ENCODE results near the gene CHRND.

Gene CHRND

DNA sequence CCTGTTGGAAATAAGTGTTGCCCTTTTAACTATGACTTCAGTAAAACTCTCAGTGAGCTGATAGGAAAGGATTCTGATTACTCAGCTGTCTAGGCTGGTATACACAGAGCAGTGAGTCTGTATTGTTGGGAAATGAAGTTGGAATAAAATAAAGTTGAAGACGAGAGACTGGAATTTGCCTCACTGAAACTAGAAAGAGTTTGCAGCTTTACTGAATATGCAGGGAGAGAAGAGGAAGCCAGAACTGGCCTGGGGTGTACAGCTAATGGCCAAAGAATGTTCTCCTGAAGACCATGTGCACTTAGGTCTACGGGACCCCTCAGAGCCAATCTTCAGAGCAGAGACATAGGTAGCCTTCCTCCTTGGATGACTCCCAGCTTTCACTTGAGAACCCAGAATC, 51.0 kb downstream of the CHRND start:
- Histone ChIP-seq H3K27me3 (ENCODE audit: control insufficient read depth, insufficient read depth, low read length) (no peaks in the 10 kb centered on the region), H3K9me3 (ENCODE audit: control insufficient read depth, low read length) (no peaks in the 10 kb centered on the region), H3K79me2 (no peaks in the 10 kb centered on the region), H2AFZ (no peak overlapping the region), H3K36me3 (ENCODE audit: control insufficient read depth, insufficient read depth, low read length) (no peaks in the 10 kb centered on the region), H3K9ac (no peak overlapping the region), H3K27ac (no peak overlapping the region), H3K4me3 (ENCODE audit: low read depth, low read length) (no peak overlapping the region), H3K4me1 (peaks cover 2% of the 10 kb centered on the region), H3K4me2 (ENCODE audit: low read length) (no peak overlapping the region)
- TF ChIP-seq, protein P1, sequence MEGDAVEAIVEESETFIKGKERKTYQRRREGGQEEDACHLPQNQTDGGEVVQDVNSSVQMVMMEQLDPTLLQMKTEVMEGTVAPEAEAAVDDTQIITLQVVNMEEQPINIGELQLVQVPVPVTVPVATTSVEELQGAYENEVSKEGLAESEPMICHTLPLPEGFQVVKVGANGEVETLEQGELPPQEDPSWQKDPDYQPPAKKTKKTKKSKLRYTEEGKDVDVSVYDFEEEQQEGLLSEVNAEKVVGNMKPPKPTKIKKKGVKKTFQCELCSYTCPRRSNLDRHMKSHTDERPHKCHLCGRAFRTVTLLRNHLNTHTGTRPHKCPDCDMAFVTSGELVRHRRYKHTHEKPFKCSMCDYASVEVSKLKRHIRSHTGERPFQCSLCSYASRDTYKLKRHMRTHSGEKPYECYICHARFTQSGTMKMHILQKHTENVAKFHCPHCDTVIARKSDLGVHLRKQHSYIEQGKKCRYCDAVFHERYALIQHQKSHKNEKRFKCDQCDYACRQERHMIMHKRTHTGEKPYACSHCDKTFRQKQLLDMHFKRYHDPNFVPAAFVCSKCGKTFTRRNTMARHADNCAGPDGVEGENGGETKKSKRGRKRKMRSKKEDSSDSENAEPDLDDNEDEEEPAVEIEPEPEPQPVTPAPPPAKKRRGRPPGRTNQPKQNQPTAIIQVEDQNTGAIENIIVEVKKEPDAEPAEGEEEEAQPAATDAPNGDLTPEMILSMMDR (IDR thresholded peaks at IDR 0.05) = no peak

DNA sequence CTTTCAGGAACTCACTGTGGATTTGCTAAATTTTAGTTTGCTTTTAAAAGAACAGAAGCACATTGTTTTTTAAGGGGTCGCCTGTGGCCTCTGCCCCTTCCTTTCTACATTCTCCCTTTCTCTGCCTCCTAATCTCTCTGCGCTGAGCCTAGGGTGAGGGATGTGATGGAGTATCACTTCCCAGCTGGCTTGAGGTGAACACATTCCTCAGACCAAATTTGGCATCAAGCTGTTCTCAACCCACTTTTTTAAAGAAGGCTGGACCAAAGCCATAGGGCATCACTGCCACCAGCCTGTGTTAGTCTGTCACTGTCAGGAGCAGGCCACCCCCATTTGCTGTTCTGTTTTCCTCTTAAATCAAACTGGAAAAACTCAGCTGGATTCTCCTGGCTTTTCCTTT, 51.9 kb downstream of the CHRND start:
- Histone ChIP-seq H3K4me3 (ENCODE audit: low read depth, low read length) (no peak overlapping the region), H2AFZ (no peak overlapping the region), H3K27ac (no peak overlapping the region), H3K36me3 (ENCODE audit: control insufficient read depth, insufficient read depth, low read length) (no peaks in the 10 kb centered on the region), H3K27me3 (ENCODE audit: control insufficient read depth, insufficient read depth, low read length) (no peaks in the 10 kb centered on the region), H3K4me1 (peaks cover 6% of the 10 kb centered on the region), H3K79me2 (no peaks in the 10 kb centered on the region), H3K9me3 (ENCODE audit: control insufficient read depth, low read length) (no peaks in the 10 kb centered on the region), H3K4me2 (ENCODE audit: low read length) (no peak overlapping the region), H3K9ac (no peak overlapping the region)
- TF ChIP-seq, protein P1 (IDR thresholded peaks at IDR 0.05) = no peak

DNA sequence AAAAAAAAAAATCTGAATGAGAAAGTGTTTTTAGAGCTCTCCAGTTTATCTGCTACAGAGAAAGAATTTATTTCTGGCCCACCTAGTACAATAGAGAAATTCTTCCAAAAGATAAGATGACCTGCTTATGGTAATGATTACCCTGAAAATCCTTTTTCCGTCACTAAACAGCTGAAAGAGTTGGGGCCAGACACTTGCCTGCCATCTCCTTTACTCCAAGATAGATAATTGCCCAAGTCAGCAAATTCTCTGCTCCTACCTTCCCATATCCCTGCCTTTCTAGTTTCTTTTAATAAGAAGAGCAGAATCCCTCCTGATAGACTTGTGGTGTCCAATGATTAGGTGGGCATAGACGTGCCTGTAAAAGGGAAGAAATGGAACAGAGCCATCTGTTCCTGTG, 52.7 kb downstream of the CHRND start:
- Histone ChIP-seq H3K4me2 (ENCODE audit: low read length) (no peak overlapping the region), H3K9me3 (ENCODE audit: control insufficient read depth, low read length) (no peaks in the 10 kb centered on the region), H3K9ac (no peak overlapping the region), H3K4me1 (peaks cover 6% of the 10 kb centered on the region), H3K27ac (no peak overlapping the region), H3K79me2 (no peaks in the 10 kb centered on the region), H3K36me3 (ENCODE audit: control insufficient read depth, insufficient read depth, low read length) (no peaks in the 10 kb centered on the region), H2AFZ (no peak overlapping the region), H3K27me3 (ENCODE audit: control insufficient read depth, insufficient read depth, low read length) (no peaks in the 10 kb centered on the region), H3K4me3 (ENCODE audit: low read depth, low read length) (no peak overlapping the region)
- TF ChIP-seq, protein P1 (IDR thresholded peaks at IDR 0.05) = no peak

DNA sequence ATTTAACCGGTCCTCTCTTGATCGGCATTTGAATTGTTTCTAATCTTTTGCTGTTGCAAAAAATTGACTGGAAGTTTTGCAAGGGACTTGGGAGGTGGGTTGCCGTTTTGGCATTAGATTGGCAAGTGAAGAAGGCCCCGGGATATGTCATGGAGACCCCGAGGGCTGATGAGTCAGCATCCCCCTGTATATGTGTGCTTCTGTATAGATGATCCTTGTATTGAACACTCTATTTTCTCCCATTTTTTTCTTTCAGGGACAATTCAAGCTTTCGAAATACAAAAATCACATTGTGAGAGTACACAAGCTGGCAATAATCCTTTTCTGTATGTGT, 54.7 kb downstream of the CHRND start:
- no peak overlapping the region for H3K9ac ChIP-seq
- TF ChIP-seq, protein P1 (IDR thresholded peaks at IDR 0.05) = no peak
- H3K27ac ChIP-seq = no peak overlapping the region
- no peak overlapping the region for H3K4me2 ChIP-seq (ENCODE audit: low read length)
- no peaks in the 10 kb centered on the region for H3K9me3 ChIP-seq (ENCODE audit: control insufficient read depth, low read length)
- no peak overlapping the region for H2AFZ ChIP-seq
- no peak overlapping the region for H3K4me3 ChIP-seq (ENCODE audit: low read depth, low read length)
- no peaks in the 10 kb centered on the region for H3K79me2 ChIP-seq
- no peaks in the 10 kb centered on the region for H3K36me3 ChIP-seq (ENCODE audit: control insufficient read depth, insufficient read depth, low read length)
- no peaks in the 10 kb centered on the region for H3K27me3 ChIP-seq (ENCODE audit: control insufficient read depth, insufficient read depth, low read length)
- peaks cover 6% of the 10 kb centered on the region for H3K4me1 ChIP-seq

DNA sequence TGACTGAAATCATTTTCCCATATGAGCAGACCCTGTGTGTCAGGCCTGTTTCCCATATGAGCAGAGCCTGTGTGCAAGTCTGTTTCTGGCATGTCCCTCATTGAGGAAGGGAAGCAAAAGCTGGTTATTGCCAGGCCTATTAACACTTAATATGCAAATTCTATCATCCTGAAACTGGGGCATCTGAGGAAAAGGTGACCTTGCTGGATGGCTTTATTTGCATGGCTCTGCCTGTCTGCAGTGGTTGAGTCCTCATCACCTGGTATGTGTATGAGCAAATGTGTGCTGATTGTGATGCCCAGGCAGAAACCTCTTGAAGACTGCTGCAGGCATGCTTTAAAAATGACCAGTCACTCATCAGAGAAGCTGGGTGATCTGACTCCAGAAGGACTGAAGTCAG, 55.8 kb downstream of the CHRND start:
- no peak overlapping the region for H3K9ac ChIP-seq
- H3K4me2 ChIP-seq (ENCODE audit: low read length) = no peak overlapping the region
- no peaks in the 10 kb centered on the region for H3K79me2 ChIP-seq
- no peaks in the 10 kb centered on the region for H3K36me3 ChIP-seq (ENCODE audit: control insufficient read depth, insufficient read depth, low read length)
- no peak overlapping the region for H2AFZ ChIP-seq
- TF ChIP-seq, protein P1 (IDR thresholded peaks at IDR 0.05) = no peak
- H3K9me3 ChIP-seq (ENCODE audit: control insufficient read depth, low read length) = no peaks in the 10 kb centered on the region
- no peaks in the 10 kb centered on the region for H3K27me3 ChIP-seq (ENCODE audit: control insufficient read depth, insufficient read depth, low read length)
- H3K27ac ChIP-seq = no peak overlapping the region
- H3K4me3 ChIP-seq (ENCODE audit: low read depth, low read length) = no peak overlapping the region
- peaks cover 6% of the 10 kb centered on the region for H3K4me1 ChIP-seq

Data from parathyroid adenoma (tissue), 2 donors.